HG03432 (cell line): ENCODE measurements around the gene AOC1.

ENCODE experiments used
- ATAC-seq: cut with Tn5 transposase; IDR thresholded peaks from one replicate; pipeline ENCODE4 v1.9.1; 2021; ENCODE audit warnings: mild to moderate bottlenecking, moderate library complexity; ENCODE audit not compliant: unreplicated experiment

The AOC1 gene

DNA sequence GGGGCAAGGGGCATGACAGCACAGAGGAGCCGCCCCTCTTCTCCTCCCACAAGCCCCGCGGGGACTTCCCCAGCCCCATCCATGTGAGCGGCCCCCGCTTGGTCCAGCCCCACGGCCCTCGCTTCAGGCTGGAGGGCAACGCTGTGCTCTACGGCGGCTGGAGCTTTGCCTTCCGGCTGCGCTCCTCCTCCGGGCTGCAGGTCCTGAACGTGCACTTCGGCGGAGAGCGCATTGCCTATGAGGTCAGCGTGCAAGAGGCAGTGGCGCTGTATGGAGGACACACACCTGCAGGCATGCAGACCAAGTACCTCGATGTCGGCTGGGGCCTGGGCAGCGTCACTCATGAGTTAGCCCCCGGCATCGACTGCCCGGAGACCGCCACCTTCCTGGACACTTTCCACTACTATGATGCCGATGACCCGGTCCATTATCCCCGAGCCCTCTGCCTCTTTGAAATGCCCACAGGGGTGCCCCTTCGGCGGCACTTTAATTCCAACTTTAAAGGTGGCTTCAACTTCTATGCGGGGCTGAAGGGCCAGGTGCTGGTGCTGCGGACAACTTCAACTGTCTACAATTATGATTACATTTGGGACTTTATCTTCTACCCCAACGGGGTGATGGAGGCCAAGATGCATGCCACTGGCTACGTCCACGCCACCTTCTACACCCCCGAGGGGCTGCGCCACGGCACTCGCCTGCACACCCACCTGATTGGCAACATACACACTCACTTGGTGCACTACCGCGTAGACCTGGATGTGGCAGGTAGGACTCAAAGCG, 5.1 kb downstream of the AOC1 start:
- ATAC-seq: no peak

GRCh38 chr7:150858236-150859197, 6.2 kb downstream of the AOC1 start:
- no peak for ATAC-seq

DNA sequence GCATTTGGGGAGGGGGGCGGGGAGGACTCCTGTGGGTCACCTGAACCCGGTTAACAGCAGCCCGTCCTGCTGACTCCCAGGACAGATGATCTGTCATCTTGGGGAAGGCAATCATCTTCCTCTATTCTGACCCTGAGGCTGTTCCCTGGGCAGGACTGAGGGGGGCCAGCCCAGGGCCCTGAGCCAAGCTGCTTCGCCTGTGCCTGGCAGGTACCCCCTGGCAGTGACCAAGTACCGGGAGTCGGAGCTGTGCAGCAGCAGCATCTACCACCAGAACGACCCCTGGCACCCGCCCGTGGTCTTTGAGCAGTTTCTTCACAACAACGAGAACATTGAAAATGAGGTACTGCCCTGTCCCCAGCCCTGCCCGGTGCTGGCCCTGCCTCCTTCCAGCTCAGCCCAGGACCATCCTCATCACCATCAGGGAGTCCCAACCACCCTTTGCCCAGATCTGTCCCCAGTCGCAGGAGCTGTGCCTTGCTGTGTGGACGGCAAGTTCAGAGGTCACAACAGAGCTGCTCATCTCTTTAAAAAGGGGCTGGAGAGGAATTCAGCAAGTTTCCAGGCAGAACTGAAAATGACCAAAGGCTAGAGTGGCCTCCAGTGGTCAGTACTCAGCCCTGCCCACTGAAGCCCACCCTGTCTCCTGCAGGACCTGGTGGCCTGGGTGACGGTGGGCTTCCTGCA, 8.1 kb downstream of the AOC1 start:
- no peak for ATAC-seq

GRCh38 chr7:150860978-150861295, 8.6 kb downstream of the AOC1 start:
- no peak for ATAC-seq

DNA sequence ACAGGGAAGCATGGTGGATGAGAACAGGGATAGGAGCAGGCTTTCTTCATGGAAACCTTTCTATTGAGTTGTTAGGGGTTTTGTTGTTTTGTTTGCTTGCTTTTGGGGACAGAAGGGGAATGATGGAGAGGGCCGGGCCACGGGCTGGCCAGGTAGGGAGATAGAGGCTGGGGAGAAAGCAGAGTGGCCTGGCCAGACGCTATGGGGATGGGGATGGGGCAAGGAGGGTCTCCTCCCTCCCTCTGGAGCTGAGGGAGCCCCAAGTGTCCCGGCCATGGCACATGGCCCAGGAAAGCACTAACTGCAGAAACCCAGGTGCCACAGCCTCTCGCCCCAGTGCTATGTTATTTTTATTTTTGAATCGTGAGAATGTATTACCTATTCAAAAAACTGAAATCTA, 10.0 kb downstream of the AOC1 start:
- ATAC-seq: no peak

- ATAC-seq: no peak
These were observed 11.6 kb downstream of the AOC1 start for GRCh38 chr7:150863946-150864345.

DNA sequence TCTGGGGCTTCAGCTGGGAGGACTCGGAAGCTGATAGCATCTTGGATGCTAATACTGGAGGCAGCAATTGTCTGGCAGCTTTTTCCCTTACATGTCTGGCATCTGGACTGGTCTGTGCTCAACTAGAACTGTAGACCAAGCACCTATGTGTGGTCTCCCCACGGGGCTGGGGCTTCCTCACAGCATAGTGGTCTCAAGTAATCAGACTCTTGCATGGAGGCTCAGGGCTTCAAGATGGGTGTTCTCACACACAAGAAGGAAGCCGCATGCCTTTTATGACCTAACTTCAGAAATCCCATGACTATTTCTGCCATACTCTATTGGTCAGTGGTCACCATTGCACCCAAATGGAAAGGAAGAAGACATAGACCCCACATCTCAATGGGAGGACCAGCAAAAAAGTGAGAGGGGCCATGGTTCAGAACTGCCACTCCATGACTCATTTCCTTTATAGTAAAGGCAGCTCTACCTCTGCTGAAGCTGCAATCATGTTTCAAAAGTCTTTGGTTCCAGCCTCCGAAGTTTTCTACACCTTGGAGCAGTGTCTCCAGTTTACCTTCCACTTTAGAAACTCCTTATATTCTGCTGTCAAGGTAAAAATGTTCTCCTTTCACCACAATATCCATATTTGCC, 14.7 kb downstream of the AOC1 start:
- ATAC-seq: no peak

- ATAC-seq: no peak
These were observed 15.3 kb downstream of the AOC1 start for GRCh38 chr7:150867605-150868004.

- no peak for ATAC-seq
These were observed 17.1 kb downstream of the AOC1 start for GRCh38 chr7:150869467-150869866.

DNA sequence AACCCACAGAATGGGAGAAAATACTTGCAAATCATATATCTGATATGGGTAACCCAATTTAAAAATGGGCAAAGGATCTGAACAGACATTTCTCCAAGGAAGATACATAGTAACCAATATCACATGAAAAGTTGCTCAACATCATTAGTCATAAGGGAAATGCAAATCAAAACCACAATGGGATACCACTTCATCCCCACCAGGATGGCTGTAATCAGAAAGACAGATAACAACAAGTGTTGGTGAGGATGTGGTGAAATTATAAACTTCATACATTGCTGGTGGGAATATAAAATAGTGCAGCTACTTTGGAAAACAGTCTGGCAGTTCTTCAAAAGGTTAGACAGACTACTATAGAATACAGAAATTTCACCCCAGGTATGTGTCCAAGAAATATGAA, 19.3 kb downstream of the AOC1 start:
- ATAC-seq: no peak

DNA sequence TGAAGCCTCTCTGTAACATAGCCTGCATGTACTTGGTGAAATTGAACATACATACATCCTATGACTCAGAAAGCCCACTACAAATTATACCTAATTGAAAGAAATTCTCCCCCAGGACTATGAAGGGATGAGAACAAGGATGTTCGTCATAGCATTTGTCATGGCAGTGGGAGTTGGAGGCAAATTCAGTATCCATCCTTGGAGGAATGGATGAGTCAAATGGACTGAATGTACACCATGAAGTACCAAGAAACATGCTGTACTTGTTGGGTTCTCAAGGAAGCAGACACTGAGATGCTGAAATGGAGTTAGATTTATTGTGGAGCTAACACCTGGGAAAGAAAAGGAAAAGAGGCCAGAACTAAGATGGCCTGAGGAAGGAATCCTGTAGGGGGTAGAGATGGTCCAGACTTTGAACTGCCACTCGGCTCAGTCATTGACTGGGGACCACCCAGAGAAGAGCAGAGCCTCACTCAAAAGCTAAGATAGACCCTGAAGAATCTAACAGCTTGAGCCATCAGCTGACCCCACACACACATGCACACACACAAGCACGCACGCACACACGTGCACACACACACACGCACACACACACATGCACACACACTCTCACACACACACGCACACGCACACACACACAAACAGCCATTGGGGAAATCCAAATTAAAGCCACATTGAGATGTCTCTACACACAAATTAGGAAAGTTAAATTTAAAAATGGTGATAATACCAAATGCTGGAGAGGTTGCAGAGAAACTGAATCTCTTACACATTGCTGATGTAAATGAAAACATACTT, 22.3 kb downstream of the AOC1 start:
- no peak for ATAC-seq

DNA sequence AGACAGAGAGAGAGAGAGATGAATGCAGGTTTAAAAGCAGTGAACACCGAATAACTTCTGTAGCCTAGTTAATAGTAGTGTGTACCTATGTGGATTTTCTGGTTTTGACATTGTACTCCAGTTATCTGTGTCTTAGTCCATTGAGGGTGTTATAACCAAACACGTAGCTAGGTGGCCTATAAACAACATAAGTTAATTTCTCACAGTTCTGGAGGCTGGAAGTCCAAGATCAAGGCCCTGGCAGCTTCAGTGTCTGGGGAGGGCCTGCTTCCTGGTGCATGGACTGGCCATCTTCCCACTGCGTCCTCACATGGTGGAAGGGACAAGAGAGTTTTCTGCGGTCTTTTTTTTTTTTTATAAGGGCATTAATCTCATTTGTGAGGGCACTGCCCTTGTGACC, 23.5 kb downstream of the AOC1 start:
- ATAC-seq: no peak

DNA sequence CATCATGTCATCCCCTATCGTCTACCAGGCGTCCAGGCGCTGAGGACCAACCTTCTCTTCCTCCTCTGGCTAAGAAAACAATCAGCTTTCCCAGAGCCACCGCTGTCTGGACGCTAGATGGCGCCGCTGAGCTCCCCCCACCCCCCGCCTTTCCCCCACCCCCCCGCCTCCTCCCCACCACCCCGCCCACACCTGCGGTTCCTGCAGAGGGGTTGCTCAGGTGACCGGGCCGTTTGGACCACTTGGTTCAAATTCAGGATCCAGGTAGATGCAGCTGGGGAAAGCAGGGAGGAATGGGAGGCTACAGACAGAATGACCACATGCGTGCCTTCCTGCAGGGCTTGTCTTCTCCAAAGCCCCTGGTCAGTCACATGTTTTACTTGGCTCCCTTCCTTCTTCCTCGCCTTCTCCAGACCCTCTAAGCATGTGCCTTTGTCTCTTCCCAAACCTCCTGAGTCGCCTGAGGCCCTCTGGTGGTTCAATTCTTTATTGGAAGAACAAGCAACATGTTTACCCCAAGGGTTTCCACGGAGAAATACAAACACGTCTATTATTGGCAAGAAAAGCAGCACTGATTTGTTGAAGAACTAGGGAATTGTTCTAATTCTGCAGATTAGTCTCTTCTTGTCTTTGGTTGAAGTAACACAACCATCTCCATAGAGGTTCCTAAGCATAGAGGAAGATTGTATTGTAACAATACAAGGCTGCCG, 24.7 kb downstream of the AOC1 start:
- ATAC-seq: no peak

DNA sequence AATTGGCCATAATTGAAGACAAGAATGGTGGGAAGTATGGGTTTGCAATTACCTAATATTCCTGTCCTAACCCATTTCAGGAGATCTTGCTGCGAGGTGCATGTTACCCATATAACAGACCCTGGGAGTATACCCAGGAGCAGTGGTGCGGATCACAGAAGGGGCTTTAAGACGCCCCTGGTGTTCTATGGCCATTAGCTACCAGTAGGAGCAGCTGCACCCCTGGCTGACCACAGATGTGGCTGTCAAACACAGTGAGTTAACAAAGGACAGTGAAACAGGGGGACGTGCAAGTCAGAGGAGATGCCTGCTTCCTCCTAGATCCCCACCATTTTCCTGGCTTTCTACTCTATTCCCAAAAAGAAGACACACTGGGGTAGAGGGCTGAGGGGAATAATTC, 25.2 kb downstream of the AOC1 start:
- no peak for ATAC-seq

- no peak for ATAC-seq
These were observed 27.0 kb downstream of the AOC1 start for GRCh38 chr7:150879345-150879744.

DNA sequence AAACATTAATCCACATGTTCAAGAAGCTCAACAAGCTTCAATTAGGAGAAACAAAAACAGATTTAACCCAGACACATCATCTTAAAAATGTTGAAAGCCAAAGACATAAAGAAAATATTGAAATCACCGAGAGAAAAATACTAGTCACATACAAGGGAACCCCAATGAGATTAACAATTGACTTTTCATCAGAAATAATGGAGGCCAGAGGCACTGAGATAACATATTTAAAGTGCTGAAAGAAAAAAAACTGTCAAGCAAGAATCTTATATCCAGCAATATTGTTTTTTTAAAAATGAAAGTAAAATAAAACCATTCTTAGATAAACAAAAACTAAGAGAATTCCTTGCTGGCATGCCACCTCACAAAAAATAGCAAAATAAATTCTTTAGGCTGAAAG, 28.9 kb downstream of the AOC1 start:
- ATAC-seq: no peak

DNA sequence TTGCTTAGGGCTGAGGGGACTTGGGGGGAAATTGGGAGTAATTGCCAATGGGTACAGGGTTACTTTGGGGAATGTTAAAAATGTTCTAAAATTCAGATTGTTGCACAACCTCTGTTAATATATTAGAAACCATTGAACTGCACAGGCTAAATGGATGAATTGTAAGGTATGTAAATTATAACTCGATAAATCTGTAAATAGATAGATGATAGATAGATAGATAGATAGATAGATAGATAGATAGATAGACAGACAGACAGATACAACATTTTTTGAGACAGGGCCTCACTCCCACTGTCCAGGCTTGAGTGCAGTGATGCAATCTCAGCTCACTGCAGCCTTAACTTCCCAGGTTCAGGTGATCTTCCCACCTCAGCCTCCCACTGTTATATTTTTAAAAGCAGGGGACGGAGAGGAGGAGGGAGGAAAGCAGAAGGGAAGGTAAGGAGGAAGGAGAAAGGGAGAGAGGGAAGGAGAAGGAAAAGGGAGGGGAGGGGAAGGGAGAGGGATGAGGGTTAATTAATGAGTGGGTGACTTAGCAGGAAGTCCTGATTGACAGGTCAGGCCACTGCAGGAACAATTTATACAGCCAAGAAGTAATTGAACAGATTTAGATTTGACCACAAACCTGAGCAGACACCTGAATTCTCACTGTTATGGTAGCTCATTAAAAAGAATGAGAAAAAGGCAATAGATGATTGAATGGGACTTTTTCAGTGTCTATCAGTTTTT, 38.7 kb downstream of the AOC1 start:
- no peak for ATAC-seq

DNA sequence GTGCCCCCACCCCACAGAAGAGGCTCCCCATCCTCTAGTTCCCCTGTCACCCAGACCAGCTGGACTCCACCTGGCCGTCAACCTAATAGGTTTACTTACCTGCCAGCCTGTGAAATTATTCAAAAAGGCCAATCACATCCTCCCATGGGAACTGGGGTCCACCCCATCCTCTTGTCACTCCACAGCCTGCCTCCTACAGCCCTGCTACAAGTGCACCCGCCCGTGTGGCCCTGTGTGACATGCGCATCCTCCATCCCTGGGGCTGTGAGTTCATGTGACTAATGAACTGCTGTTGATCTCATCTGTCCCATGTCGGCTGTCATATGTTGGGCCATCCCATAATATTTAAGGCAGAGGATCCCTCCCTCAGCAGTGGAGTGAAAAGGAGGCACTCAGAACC, 39.4 kb downstream of the AOC1 start:
- ATAC-seq: no peak

GRCh38 chr7:150895809-150896208, 43.5 kb downstream of the AOC1 start:
- ATAC-seq: no peak
